DMS53 treated with DMSO at 0.1 percent for 48 hours (cell line): ENCODE measurements around the gene CGN.
"Not testable (repeated sequence)": the region's sequence is repeated elsewhere in the genome, so short reads cannot be mapped to it uniquely, and the experiment has no call there.

ENCODE experiments used
- DNase-seq: peaks from one replicate; lab custom pipeline; 2025; ENCODE audit not compliant: unreplicated experiment; lab: John Stamatoyannopoulos, UW

CGN gene

GRCh38 chr1:151519667-151520066 lies 8.5 kb downstream of the CGN start:
- DNase-seq: no peak

DNA sequence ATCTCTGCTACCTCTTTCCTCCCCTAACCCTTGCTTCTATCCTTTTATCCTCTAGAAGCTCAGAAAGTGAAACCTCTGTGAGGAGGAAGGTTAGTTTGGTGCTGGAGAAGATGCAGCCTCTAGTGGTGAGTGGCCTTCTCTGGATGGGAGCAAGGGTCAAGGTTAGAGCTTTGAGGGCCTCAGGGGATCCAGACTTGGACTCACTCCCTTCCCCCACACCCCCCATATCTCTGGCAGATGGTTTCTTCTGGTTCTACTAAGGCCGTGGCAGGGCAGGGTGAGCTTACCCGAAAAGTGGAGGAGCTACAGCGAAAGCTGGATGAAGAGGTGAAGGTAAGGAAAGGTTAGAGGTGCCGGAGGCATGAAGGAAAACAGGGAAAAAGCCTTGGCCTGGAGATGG lies 9.2 kb downstream of the CGN start:
- DNase-seq: no peak

DNA sequence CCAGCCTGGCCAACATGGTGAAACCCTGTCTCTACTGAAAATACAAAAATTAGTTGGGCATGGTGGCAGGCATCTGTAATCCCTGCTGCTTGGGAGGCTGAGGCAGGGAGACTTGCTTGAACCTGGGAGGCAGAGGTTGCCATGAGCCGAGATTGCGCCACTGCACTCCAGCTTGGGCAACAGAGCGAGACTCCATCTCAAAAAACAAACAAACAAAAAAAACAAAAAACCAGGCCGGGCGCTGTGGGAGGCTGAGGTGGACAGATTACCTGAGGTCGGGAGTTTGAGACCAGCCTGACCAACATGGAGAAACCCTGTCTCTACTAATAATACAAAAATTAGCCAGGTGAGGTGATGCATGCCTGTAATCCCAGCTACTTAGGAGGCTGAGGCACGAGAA lies 11.2 kb downstream of the CGN start:
- DNase-seq: not testable (repeated sequence)

DNA sequence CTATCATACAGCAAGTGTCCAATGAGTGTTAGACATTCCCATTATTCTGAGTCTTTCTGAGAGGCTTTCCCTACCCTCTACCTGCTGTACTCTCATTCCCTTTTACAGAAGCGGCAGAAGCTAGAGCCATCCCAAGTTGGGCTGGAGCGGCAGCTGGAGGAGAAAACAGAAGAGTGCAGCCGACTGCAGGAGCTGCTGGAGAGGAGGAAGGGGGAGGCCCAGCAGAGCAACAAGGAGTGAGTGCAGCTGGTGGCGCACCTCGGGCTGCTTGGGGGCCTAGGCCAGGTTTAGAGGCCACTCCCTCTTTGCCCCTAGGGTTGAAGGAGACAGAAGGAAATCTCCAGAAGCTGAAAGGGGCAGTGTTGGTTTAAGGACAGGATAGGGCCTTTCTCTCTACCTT lies 12.1 kb downstream of the CGN start:
- no peak for DNase-seq

- no peak for DNase-seq
Observed at GRCh38 chr1:151524736-151525135, 13.5 kb downstream of the CGN start.

DNA sequence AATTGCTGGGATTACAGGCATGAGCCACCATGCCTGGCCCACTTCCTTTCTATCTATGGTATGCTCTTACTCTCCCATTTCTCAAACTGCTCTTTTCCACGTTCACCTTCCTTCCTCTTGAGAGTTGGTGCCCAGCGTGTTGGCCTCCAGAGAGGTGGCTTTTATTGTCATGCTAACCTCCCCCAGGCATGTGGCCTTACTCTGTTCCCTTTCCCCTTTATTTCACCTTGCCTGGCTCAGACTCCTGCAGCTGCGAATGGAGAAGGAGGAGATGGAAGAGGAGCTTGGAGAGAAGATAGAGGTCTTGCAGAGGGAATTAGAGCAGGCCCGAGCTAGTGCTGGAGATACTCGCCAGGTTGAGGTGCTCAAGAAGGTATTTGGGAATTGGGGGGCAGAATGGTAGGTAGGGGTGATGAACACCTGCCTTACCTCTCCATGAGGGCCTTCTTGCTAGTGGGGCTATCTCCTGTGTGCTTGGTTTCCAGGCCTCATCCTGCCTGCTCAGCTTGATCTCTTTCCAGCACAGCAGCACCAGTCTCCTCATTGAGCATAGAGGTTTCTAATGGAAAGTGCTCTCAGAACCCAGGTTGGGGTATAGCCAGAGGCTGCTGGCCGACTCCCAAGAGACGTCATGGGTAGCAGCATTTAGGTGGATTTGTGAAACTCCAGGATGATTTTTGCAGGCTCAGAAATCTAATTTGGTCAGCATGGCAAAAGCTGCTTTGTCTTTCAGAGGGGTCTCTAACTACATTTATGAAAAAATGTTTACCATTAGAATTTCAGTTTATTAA lies 15.7 kb downstream of the CGN start:
- no peak for DNase-seq

DNA sequence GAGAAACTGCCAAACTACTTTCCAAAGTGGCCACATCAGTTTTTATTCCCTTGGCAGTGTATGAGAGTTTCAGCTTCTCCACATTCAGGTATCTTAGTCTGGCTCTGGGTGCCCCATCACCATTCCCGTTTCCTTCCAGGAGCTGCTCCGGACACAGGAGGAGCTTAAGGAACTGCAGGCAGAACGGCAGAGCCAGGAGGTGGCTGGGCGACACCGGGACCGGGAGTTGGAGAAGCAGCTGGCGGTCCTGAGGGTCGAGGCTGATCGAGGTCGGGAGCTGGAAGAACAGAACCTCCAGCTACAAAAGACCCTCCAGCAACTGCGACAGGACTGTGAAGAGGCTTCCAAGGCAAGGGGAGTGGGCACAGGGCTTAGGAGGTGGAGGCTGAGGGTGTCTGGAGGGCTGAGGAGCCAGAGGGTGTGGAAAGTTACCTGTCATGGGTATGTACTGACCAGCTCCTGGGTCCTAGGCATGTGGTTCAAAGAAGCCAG lies 18.1 kb downstream of the CGN start:
- no peak for DNase-seq

DNA sequence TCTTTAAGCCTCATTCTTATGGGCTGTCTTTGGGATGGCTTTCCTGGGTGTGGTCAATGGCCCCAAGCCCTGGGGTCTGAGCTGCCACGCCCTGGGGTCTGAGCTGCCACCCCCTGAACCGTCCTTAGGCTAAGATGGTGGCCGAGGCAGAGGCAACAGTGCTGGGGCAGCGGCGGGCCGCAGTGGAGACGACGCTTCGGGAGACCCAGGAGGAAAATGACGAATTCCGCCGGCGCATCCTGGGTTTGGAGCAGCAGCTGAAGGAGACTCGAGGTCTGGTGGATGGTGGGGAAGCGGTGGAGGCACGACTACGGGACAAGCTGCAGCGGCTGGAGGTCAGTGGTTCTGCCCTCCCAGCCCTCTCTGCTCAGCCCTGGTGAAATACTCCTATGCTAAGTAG lies 18.6 kb downstream of the CGN start:
- no peak for DNase-seq

- no peak for DNase-seq
Observed at GRCh38 chr1:151530461-151530860, 19.3 kb downstream of the CGN start.

- no peak for DNase-seq
Observed at GRCh38 chr1:151533870-151534269, 22.7 kb downstream of the CGN start.

GRCh38 chr1:151534662-151535278 lies 23.6 kb downstream of the CGN start:
- DNase-seq: peak; percentile 66

DNA sequence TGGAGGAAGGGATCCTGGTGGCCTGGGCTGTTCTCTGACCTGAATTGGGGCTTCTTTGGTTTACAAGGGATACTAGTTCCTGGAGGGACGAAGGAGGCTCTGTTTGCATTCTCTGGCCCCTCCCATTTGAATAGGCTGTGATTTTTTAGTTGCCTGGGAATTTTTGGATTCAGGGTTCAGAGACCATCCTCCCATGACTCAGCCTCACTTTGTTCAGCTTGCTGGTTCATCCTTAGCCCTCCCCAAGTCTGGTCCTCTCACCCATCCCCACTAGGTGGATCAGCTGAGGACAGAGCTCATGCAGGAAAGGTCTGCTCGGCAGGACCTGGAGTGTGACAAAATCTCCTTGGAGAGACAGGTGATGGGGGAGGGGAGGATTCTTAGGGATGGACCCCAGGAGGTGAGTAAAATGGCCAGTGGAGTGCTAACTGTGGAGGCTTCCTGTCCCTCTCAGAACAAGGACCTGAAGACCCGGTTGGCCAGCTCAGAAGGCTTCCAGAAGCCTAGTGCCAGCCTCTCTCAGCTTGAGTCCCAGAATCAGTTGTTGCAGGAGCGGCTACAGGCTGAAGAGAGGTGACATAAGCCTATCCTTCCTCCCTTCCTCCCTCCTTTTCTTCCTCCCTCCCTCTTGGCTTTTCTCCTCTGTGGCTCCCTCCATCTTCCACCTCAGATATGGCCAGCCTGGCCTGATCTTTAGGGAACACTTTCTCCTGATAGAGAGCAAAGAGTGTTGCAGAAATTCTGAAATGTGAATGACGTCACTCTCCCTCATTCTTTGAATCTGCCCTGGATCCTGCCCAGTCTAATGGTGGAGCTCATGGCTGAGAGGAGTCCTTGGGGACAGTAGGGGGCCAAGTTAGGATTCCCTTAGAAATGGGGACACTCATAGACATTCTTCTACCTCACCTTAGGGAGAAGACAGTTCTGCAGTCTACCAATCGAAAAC lies 24.4 kb downstream of the CGN start:
- DNase-seq: no peak

DNA sequence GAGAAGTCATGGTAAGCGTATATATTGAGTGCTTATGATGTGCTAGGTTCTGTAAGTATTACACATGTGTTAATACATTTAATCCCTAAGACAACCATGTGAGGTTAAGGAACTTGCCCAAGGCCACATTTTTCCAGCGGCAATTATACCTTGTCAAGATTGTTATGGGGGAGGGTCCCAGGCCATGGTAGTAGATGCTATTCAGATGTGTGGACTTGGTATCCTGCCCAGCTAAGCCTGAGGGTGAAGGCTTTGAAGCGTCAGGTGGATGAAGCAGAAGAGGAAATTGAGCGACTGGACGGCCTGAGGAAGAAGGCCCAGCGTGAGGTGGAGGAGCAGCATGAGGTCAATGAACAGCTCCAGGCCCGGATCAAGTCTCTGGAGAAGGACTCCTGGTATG lies 25.3 kb downstream of the CGN start:
- DNase-seq: no peak

DNA sequence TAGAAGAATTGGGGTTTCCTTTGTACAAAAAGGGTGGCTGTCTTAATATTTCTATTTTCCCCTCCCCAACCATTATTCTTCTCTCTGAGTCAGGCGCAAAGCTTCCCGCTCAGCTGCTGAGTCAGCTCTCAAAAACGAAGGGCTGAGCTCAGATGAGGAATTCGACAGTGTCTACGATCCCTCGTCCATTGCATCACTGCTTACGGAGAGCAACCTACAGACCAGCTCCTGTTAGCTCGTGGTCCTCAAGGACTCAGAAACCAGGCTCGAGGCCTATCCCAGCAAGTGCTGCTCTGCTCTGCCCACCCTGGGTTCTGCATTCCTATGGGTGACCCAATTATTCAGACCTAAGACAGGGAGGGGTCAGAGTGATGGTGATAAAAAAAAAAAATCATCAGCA lies 25.9 kb downstream of the CGN start:
- DNase-seq: no peak

GRCh38 chr1:151539321-151540020 lies 28.3 kb downstream of the CGN start:
- peak; percentile 99 for DNase-seq

- DNase-seq: peak; percentile 92
Observed at GRCh38 chr1:151540021-151540981, 29.1 kb downstream of the CGN start, which contains the start of gene TUFT1. Gene TUFT1 (plus strand): TSS chr1:151540309. CDS start chr1:151540367, 58 bp downstream.

GRCh38 chr1:151540982-151541377 lies 29.8 kb downstream of the CGN start:
- no peak for DNase-seq

DNA sequence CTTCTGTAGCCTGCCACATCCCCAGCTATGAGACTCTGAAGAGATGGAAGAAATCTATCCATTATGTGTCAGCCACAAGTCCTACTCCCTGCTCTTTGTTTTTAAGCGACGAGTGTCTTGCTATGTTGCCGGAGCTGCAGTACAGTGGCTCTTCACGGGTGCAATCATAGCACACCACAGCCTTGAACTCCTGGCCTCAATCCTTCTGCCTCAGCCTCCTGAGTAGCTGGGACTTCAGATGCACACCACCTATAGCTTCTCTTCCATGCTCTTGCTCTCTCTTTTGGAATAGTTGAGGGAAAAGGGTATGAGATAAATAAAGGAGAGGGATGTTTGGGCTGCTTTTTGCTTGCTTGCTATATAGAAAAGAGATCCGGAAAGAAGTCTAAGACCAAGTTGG lies 30.6 kb downstream of the CGN start:
- no peak for DNase-seq

- DNase-seq: no peak
Observed at GRCh38 chr1:151542710-151543129, 31.5 kb downstream of the CGN start.

DNA sequence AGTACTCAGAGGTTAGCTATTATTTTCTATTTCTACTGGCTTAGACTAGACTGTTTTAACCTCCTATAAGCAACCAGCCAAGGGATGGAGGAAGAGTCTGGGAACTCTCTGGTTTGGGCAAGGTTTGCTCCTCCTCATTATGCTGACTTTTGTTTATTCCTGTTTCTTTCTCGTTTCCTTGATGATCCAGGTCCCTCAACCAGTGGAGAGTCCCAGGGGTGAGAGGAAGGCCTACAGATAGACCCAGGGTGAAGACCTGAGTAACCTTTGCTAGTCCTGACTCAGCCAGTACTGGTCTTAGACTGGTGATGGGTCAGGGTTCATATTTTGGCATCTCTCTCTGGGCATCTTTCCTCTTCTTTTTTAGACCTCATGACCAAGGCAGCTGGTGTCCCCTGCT lies 34.4 kb downstream of the CGN start:
- no peak for DNase-seq
